Cardiac fibroblast (primary cell): ENCODE results near the gene UTP25.

Source experiments
- DNase-seq, 2 donors: peaks; one replicate each; pipeline versions ENCODE4 v3.0.0 to v3.0.0-alpha.2; 2010; ENCODE audit warnings: low read depth in 2 of 2
- H3K4me3 ChIP-seq, 2 donors: replicated peaks in 1 of 2; 1 replicate in 1 of 2; 2 replicates in 1 of 2; pipeline ENCODE4 v1.5.1; 2011; ENCODE audit warnings: low read depth in 2 of 2, low read length in 2 of 2, mild to moderate bottlenecking in 2 of 2, moderate library complexity in 1 of 2
- CTCF ChIP-seq: IDR thresholded peaks from one replicate; pipeline ENCODE4 v1.5.1; 2011; ENCODE audit warnings: low read depth, mild to moderate bottlenecking, low read length, inconsistent platforms

UTP25 gene

DNA sequence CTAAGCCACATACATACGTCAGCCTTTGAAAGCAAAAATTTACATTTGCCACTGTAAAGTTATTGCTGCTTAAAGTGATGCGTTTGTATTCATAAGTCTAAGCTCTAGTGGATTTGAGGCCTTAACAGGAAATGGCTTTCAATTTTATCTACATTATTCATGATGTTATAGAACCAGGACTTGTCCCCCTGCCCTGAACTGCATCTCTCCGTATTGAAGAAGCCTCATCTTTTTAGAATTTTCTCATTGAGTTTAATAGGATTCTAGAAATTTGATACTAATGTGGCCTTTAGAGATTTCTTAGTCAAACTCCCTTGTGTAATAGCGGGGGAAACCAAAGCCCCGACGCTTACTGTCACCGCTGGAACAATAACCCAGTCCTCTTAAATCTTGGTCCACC, 9.9 kb downstream of the UTP25 start:
- no peak overlapping the region for H3K4me3 ChIP-seq
- TF ChIP-seq CTCF: no peak
- no peak for DNase-seq

GRCh38 chr1:209838537-209838936, 10.8 kb downstream of the UTP25 start:
- no peak for TF ChIP-seq CTCF
- no peak overlapping the region for H3K4me3 ChIP-seq
- no peak for DNase-seq

DNA sequence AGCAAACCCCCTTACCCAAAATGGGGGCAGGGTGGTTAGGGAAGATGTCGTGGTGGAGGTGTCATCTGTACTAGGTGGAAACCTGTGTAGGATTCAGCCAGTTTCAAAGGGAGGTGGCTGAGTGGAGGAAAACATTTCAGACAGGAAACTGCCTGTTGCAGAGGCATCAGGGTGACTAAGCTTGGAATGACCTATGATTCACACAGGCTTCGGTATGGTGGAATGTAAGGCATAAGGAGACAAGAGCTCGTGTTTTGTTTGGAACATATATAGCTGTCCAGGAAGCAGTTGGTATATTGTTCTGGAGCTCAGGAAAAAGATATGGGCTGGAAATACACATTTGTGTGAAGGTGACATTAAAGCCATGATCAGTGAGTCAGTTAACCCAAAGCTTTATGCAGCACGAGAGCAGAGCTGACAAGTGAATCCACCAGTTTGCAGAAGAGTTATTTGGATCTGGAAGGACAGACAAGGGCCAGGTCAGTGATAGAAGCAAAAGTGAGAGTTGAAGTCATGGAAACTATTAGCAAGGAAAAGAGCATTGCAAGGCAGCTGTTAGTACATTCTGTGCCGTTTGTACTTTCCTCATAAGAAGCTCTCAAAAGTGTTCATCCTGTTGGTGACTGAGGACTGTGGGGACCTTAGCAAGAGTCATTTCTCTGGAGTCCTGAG, 12.2 kb downstream of the UTP25 start:
- DNase-seq: peak; percentile 92 to 98
- TF ChIP-seq CTCF: no peak
- peak overlapping the region in 1 of 2 donors; percentile 2 for H3K4me3 ChIP-seq

DNA sequence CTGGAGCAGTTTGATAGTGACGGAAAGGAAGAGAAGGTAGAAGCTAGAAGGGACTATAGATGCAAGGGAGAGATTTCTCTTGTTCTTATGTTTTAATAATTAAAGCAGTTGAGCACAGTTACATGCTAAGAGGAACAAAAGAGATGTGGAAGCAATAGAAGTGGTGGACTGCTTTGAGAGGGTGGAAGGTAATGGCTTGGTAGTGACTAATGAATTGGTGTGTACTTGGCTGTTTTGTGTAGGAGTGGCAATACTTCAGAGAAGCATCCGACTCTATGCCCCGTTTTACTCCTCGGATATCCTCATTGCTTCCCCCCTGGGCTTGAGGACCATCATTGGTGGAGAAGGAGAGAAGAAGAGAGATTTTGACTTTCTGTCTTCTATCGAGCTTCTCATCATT, 12.8 kb downstream of the UTP25 start:
- no peak overlapping the region for H3K4me3 ChIP-seq
- DNase-seq: peak in 1 of 2 donors; percentile 58
- no peak for TF ChIP-seq CTCF

GRCh38 chr1:209844695-209845407, 17.1 kb downstream of the UTP25 start:
- TF ChIP-seq CTCF: no peak
- DNase-seq: peak in 1 of 2 donors; percentile 42
- H3K4me3 ChIP-seq: no peak overlapping the region

DNA sequence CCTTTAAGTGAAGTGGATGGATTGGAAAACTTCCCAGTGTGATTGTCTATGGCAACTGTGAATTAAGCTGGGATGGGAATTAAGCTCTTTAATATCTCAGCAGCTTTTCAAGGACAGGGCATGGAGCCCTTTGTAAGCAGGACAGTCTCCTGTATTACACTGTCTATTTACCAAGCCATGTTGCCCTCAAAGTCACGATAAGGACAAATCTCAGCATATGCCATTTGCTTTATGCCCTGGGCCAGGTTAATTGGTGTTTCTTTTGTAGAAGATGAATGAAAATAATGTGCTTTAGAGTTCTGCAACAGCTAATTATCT, 17.6 kb downstream of the UTP25 start:
- DNase-seq: no peak
- no peak overlapping the region for H3K4me3 ChIP-seq
- TF ChIP-seq CTCF: no peak

DNA sequence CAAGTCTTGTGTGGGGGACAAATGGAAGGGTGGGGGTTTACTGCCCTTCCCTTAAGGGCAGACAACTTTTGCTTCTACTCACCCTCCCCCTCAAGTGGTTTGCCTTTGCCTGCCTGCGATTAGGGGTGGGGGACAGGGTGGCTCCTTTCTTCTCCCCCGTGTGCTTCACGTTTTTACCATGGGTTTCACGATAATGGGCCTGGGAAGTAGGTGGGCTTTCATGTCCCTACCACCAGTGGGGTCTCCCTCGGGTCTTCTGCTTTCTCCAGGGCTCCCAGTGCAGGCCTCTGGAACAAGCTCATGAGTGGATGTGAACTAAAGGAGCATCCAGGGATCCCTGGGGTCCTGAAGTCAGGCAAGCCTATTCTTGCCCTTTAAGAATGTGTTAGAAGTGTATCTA, 21.6 kb downstream of the UTP25 start:
- H3K4me3 ChIP-seq: no peak overlapping the region
- TF ChIP-seq CTCF: no peak
- DNase-seq: no peak
